ENCODE data around the gene TSSK3. TPM values are rescaled to one million over a fixed set of nuclear protein-coding genes. Genes with fewer than 3 reads are reported as not detected.

TSSK3 gene
- total and polyA plus RNA-seq, 4 donors, result 0.14 to 0.50 TPM; not detected in 2

- Histone ChIP-seq H3K36me3 (ENCODE audit: control insufficient read depth in 4 of 4, insufficient read depth in 3 of 4, low read depth in 1 of 4, low read length in 3 of 4) (peaks cover 1 to 27% (median 15%) of the 10 kb centered on the region in 4 donors), H3K9me3 (ENCODE audit: control insufficient read depth in 4 of 4, low read length in 3 of 4) (no peaks in the 10 kb centered on the region), H3K4me1 (ENCODE audit: control insufficient read depth in 4 of 4, insufficient read depth in 4 of 4, low read length in 3 of 4) (peaks cover 2 to 22% (median 8%) of the 10 kb centered on the region in 4 donors), H3K4me3 (ENCODE audit: low read depth in 1 of 3, low read length in 3 of 3) (peak overlapping the region in 2 of 3 donors; percentile 53 to 66), H3K9ac (ENCODE audit: low read depth in 1 of 2, low read length in 2 of 2) (no peak overlapping the region), H3K27ac (ENCODE audit: low read depth in 1 of 2, low read length in 2 of 2) (peak overlapping the region in 1 of 2 donors; percentile 51), H3K27me3 (ENCODE audit: control insufficient read depth in 4 of 4, insufficient read depth in 4 of 4, low read length in 3 of 4) (no peaks in the 10 kb centered on the region)
- under 1% methylated on average over 34 of the region's 34 CpGs for WGBS
- no peak for DNase-seq (ENCODE audit: low spot score)
- TF ChIP-seq ATF3 (IDR thresholded peaks at IDR 0.05) (no peak), TAF1 (conservative IDR thresholded peaks at IDR 0.05) (no peak), HNF4A (conservative IDR thresholded peaks at IDR 0.05) (no peak), CTCF (IDR thresholded peaks at IDR 0.05; ENCODE audit: low read depth, low read length, missing input control) (no peak), YY1 (IDR thresholded peaks at IDR 0.05) (no peak), RXRA (IDR thresholded peaks at IDR 0.05) (no peak), FOXA2 (IDR thresholded peaks at IDR 0.05) (no peak), EGR1 (IDR thresholded peaks at IDR 0.05; ENCODE audit: low read depth in 2 of 2) (no peak), SP1 (IDR thresholded peaks at IDR 0.05) (no peak), GABPA (IDR thresholded peaks at IDR 0.05 in 1 of 2, conservative IDR thresholded peaks at IDR 0.05 in 1 of 2) (no peak), NR2F2 (IDR thresholded peaks at IDR 0.05) (no peak), REST (IDR thresholded peaks at IDR 0.05) (no peak), HNF4G (IDR thresholded peaks at IDR 0.05) (no peak)
These were observed 26.9 kb upstream of the TSSK3 start for GRCh38 chr1:32335535-32335789.

GRCh38 chr1:32335790-32336590 lies 26.3 kb upstream of the TSSK3 start, which contains the start of gene MARCKSL1:
MARCKSL1 (minus strand) TSS chr1:32336233; CDS start chr1:32336033, 200 bp downstream.
- 4% methylated on average over 95 of the region's 95 CpGs for WGBS

More at GRCh38 chr1:32335790-32336590, 26.3 kb upstream of the TSSK3 start, which contains the start of gene MARCKSL1:
- H3K4me3 ChIP-seq (ENCODE audit: low read depth in 1 of 3, low read length in 3 of 3), result peak within 1 kb of the TSS in 2 of 3 donors; percentile 53 to 66
- H3K27me3 ChIP-seq (ENCODE audit: control insufficient read depth in 4 of 4, insufficient read depth in 4 of 4, low read length in 3 of 4), result no peaks in the 10 kb centered on the region
- DNase-seq (ENCODE audit: low spot score), result peak; percentile 86
- H3K9ac ChIP-seq (ENCODE audit: low read depth in 1 of 2, low read length in 2 of 2), result peak within 1 kb of the TSS in 1 of 2 donors; percentile 50
- TF ChIP-seq ATF3 (IDR thresholded peaks at IDR 0.05), result no peak
- TF ChIP-seq YY1 (IDR thresholded peaks at IDR 0.05), result peak; percentile 26
- TF ChIP-seq TAF1 (conservative IDR thresholded peaks at IDR 0.05), result peak; percentile 65
- peak within 1 kb of the TSS; percentile 32 to 51 for H3K27ac ChIP-seq (ENCODE audit: low read depth in 1 of 2, low read length in 2 of 2)
- peaks cover 1 to 22% (median 11%) of the 10 kb centered on the region in 4 donors for H3K36me3 ChIP-seq (ENCODE audit: control insufficient read depth in 4 of 4, insufficient read depth in 3 of 4, low read depth in 1 of 4, low read length in 3 of 4)
- no peaks in the 10 kb centered on the region for H3K9me3 ChIP-seq (ENCODE audit: control insufficient read depth in 4 of 4, low read length in 3 of 4)
- H3K4me1 ChIP-seq (ENCODE audit: control insufficient read depth in 4 of 4, insufficient read depth in 4 of 4, low read length in 3 of 4), result peaks cover 2 to 22% (median 8%) of the 10 kb centered on the region in 4 donors
